AG10803 (cell line): ENCODE results near the gene C2.

Source experiments
- DNase-seq: peaks from one replicate; pipeline ENCODE4 v3.0.0; 2010; ENCODE audit warnings: low read depth
- H3K4me3 ChIP-seq: 2 replicates; pipeline ENCODE4 v1.5.1; 2011; ENCODE audit warnings: mild to moderate bottlenecking, low read length, control low read depth
- CTCF ChIP-seq: conservative IDR thresholded peaks from 2 replicates; pipeline ENCODE4 v1.5.1; 2011; ENCODE audit warnings: mild to moderate bottlenecking, low read length, control low read depth, inconsistent platforms

The C2 gene

GRCh38 chr6:31927242-31927862, at the start of gene C2:
C2 (plus strand) TSS chr6:31927717; CDS start chr6:31927753, 36 bp downstream.
- no peak for DNase-seq
- no peak for TF ChIP-seq CTCF
- H3K4me3 ChIP-seq, result no peak within 1 kb of the TSS

- TF ChIP-seq CTCF, result no peak
- no peak for DNase-seq
- no peak overlapping the region for H3K4me3 ChIP-seq
Measured at GRCh38 chr6:31878222-31878621, 49.3 kb upstream of the C2 start.

- no peak within 1 kb of the TSS for H3K4me3 ChIP-seq
- DNase-seq, result no peak
- no peak for TF ChIP-seq CTCF
Measured at GRCh38 chr6:31878726-31879125, 48.8 kb upstream of the C2 start, which contains the start of gene SLC44A4. SLC44A4 (minus strand) TSS chr6:31878997; CDS start chr6:31878980, 17 bp downstream.

- no peak overlapping the region for H3K4me3 ChIP-seq
- DNase-seq, result no peak
- TF ChIP-seq CTCF, result no peak
Measured at GRCh38 chr6:31879143-31879542, 48.4 kb upstream of the C2 start.

GRCh38 chr6:31879901-31880300, 47.6 kb upstream of the C2 start:
- TF ChIP-seq CTCF, result no peak
- DNase-seq, result no peak
- H3K4me3 ChIP-seq, result no peak overlapping the region

- TF ChIP-seq CTCF, result no peak
- no peak for DNase-seq
- H3K4me3 ChIP-seq, result no peak overlapping the region
Measured at GRCh38 chr6:31880616-31881015, 46.9 kb upstream of the C2 start.

GRCh38 chr6:31881136-31881859, 46.2 kb upstream of the C2 start:
- H3K4me3 ChIP-seq, result no peak overlapping the region
- no peak for TF ChIP-seq CTCF
- no peak for DNase-seq
